AG04450 (cell line): Measurements from ENCODE around the gene KANSL2. TPM values are rescaled to one million over a fixed set of nuclear protein-coding genes. Genes with fewer than 3 reads are reported as not detected.
A peak's percentile ranks its signal among the peaks of the same experiment; 100 is the strongest.
"Not testable (repeated sequence)": the region's sequence is repeated elsewhere in the genome, so short reads cannot be mapped to it uniquely, and the experiment has no call there.

Experiments
- CTCF ChIA-PET: fragments of 300-600, 350-600 bp; formaldehyde crosslinking; extraction: SDS; loops from one replicate; lab custom pipeline; 2022; ENCODE audit warnings: antibody characterized with exemption, inconsistent platforms; lab: Charles Lee
- POLR2A ChIA-PET: fragments of 350-600 bp; formaldehyde crosslinking; extraction: SDS; loops from one replicate; lab custom pipeline; 2021; ENCODE audit warnings: antibody characterized with exemption, inconsistent platforms; lab: Yijun Ruan, JAX
- DNase-seq: peaks from one replicate; pipeline ENCODE4 v3.0.0-alpha.2; 2011; ENCODE audit warnings: low read depth, low spot score
- H3K27ac ChIP-seq: one replicate; pipeline ENCODE4 v1.5.1; 2012; ENCODE audit warnings: low read depth, low read length, control low read depth
- H3K27me3 ChIP-seq: one replicate; pipeline ENCODE4 v1.6.0; 2012; ENCODE audit warnings: low read length; ENCODE audit not compliant: control insufficient read depth, insufficient read depth
- H3K4me3 ChIP-seq: 2 replicates; pipeline ENCODE4 v1.5.1; 2011; ENCODE audit warnings: mild to moderate bottlenecking, low read depth, low read length, control low read depth
- H3K9me3 ChIP-seq: 2 replicates; pipeline ENCODE4 v1.5.1; 2012; ENCODE audit warnings: low read length; ENCODE audit not compliant: control insufficient read depth, insufficient read depth
- polyA plus RNA-seq: library from polyadenylated mRNA; depleted of rRNA; stranded (reverse); fragments of >200 nt; gene quantifications from 2 replicates; pipeline ENCODE4 v1.2.3, GENCODE V29; 2011
- TF ChIP-seq, protein P1 (sequence below): IDR thresholded peaks from 2 replicates; pipeline ENCODE4 v1.5.1; 2011; ENCODE audit warnings: low read depth, low read length, control low read depth, inconsistent platforms

The KANSL2 gene
- polyA plus RNA-seq, 1 experiment, result 37.9 TPM

DNA sequence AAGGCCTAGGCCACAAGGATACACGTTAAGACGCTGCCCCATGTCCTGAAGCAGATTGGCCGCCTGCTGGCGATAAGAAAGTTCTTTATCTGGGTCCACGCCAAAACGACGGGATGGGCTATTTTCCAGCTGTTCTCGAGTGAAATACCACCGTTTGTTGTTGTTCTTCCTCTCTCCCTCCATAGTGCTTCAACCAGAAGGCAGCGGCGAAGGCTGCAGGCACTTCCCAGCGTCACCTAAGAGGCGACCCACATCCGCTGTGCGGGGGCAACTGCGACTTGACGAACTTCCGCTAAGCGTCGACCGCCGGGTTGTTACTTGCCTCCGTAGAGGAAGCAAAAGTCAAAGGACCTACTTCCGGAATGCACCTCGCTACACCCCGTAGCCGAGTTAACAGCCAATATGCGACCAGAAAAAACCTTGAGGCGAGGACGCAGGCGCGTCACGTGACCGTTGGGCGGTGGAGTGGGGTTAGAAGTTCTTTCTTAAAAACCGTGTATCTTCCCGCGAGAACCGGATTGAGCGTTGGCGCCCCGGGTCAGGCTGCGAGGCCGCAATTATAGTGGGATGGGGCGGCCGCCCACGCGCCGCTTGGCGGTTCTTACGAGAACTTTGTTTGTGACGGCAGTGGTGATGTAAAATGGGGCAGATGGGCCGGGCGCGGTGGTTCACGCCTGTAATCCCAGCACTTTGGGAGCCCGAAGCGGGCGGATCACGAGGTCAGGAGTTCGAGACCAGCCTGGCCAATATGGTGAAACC, 34.6 kb upstream of the KANSL2 start, which contains the start of gene CCNT1:
CCNT1 (minus strand) TSS at position 215 of the 759 bp plus-strand sequence; CDS start at position 183, 32 bp downstream.
- peaks cover 8% of the 10 kb centered on the region for H3K9me3 ChIP-seq
- peak within 1 kb of the TSS; percentile 95 for H3K4me3 ChIP-seq
- H3K27me3 ChIP-seq, result no peaks in the 10 kb centered on the region
- TF ChIP-seq, protein P1, sequence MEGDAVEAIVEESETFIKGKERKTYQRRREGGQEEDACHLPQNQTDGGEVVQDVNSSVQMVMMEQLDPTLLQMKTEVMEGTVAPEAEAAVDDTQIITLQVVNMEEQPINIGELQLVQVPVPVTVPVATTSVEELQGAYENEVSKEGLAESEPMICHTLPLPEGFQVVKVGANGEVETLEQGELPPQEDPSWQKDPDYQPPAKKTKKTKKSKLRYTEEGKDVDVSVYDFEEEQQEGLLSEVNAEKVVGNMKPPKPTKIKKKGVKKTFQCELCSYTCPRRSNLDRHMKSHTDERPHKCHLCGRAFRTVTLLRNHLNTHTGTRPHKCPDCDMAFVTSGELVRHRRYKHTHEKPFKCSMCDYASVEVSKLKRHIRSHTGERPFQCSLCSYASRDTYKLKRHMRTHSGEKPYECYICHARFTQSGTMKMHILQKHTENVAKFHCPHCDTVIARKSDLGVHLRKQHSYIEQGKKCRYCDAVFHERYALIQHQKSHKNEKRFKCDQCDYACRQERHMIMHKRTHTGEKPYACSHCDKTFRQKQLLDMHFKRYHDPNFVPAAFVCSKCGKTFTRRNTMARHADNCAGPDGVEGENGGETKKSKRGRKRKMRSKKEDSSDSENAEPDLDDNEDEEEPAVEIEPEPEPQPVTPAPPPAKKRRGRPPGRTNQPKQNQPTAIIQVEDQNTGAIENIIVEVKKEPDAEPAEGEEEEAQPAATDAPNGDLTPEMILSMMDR, result peak; percentile 54
- ChIA-PET CTCF (interaction anchor here (0.7 to 2.8 kb wide), 3 partner anchors 36 to 528 kb away, joined by 3 to 10 read pairs (median 4); no protein-coding TSS in a partner anchor), POLR2A (no interaction called here)
- peak; percentile 99 for DNase-seq
- peak within 1 kb of the TSS; percentile 97 for H3K27ac ChIP-seq

DNA sequence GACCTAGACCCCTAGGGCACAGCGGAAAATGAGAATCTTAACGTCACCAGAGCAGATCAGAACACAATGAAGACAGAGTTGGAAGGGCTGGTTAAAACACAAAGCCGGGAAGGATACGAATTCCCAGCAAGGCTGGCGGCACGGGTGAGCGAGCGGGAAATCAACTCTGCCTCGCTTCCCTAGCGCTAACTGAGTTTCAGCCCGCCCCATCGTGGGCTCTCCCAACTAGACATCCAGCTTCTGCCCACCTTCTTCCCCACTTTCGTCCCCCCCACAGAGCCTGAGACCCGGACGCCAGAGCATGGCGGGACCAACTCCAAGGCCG, 34.1 kb upstream of the KANSL2 start:
- peaks cover 8% of the 10 kb centered on the region for H3K9me3 ChIP-seq
- ChIA-PET POLR2A (no interaction called here), CTCF (interaction anchor here (0.7 to 2.8 kb wide), 3 partner anchors 37 to 527 kb away, joined by 3 to 10 read pairs (median 4); no protein-coding TSS in a partner anchor)
- DNase-seq, result no peak
- peak overlapping the region; percentile 95 for H3K4me3 ChIP-seq
- TF ChIP-seq, protein P1, result no peak
- H3K27ac ChIP-seq, result peak overlapping the region; percentile 97
- no peaks in the 10 kb centered on the region for H3K27me3 ChIP-seq

DNA sequence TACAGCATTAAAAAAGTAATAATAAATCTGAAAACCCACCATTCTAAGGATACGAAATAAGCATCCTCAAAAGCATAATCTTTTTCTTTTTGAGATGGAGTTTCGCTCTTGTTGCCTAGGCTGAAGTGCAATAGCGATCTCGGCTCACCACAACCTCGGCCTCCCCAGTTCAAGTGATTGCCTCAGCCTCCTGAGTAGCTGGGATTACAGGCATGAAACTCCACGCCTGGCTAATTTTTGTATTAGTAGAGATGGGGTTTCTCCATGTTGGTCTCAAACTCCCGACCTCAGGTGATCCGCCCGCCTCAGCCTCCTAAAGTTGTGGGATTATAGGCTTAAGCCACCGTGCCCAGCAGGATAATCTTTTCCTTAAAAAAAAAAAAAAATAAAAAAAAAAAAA, 30.2 kb upstream of the KANSL2 start:
- no peaks in the 10 kb centered on the region; the same call in 1 of the 2 replicates for H3K9me3 ChIP-seq
- POLR2A ChIA-PET, result no interaction called here
- TF ChIP-seq, protein P1, result no peak

DNA sequence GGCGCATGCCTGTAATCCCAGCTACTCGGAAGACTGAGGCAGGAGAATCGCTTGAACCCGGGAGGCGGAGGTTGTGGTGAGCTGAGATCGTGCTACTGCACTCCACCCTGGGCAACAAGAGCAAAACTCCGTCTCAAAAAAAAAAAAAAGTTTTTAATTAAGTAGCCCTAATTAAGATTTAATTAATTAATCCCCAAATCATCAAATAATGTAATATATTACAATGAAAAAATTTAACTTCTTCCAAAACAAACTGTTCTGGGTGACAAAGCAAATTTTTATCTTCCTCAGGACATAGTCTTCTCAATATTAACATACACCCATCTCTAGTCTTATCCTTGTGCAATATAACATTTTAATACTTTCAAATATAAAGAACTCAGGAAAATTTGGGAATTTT, 16.8 kb upstream of the KANSL2 start:
- POLR2A ChIA-PET, DNase-seq, CTCF ChIA-PET, H3K27ac ChIP-seq, H3K4me3 ChIP-seq, H3K27me3 ChIP-seq, H3K9me3 ChIP-seq: not testable (repeated sequence)

More for the DNA sequence above, 30.2 kb upstream of the KANSL2 start:
- no peak overlapping the region for H3K4me3 ChIP-seq
- no peak overlapping the region for H3K27ac ChIP-seq
- DNase-seq, result no peak
- CTCF ChIA-PET, result no interaction called here
- H3K27me3 ChIP-seq, result no peaks in the 10 kb centered on the region

DNA sequence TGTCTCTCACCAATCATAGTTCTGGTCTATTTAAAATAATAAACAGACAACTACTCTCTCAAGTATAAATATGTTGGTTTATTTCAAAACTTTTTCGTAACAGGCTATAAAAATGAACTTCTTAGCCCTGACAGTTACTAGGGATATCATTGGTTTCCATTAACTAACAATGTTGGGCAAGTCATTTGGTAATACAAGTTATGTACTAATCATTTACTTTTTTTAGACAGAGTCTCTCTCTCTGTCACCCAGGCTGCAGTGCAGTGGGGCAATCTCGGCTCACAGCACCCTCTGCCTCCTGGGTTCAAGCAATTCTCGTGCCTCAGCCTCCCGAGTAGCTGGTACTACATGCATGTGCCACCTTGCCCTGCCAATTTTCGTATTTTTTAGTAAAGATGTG, 14.6 kb upstream of the KANSL2 start:
- CTCF ChIA-PET, result interaction anchor here (0.7 kb wide), 1 partner anchor 11 kb away, joined by 3 read pairs; no protein-coding TSS in a partner anchor
- H3K9me3 ChIP-seq, result no peaks in the 10 kb centered on the region
- H3K27me3 ChIP-seq, result no peaks in the 10 kb centered on the region
- TF ChIP-seq, protein P1, result no peak
- DNase-seq, result no peak
- POLR2A ChIA-PET, result no interaction called here
- H3K27ac ChIP-seq, result no peak overlapping the region
- H3K4me3 ChIP-seq, result no peak overlapping the region
